ENCODE measurements around the gene ARID3B.

Gene ARID3B

DNA sequence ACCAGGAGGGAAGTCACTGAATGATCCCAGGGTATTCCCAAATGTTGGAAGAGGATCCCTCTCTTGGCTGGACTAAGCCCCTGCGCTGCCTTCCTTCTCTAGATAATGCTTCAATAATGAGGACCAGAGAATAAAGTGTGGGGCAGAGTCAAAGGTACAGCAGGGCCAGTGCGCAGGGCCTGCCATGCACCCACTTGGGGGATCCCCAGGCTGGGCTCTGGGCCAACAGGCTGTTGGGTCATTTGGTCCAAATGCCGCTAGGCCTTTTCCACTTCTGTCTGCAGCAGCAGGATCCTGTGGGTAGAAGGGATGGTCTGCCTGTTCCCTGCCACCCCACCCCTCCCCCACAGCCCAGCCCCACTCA lies 68.9 kb downstream of the ARID3B start:
- DNase-seq: no peak

GRCh38 chr15:74610302-74610951 lies 69.4 kb downstream of the ARID3B start:
- no peak for DNase-seq

GRCh38 chr15:74611341-74611740 lies 70.3 kb downstream of the ARID3B start:
- DNase-seq: no peak

DNA sequence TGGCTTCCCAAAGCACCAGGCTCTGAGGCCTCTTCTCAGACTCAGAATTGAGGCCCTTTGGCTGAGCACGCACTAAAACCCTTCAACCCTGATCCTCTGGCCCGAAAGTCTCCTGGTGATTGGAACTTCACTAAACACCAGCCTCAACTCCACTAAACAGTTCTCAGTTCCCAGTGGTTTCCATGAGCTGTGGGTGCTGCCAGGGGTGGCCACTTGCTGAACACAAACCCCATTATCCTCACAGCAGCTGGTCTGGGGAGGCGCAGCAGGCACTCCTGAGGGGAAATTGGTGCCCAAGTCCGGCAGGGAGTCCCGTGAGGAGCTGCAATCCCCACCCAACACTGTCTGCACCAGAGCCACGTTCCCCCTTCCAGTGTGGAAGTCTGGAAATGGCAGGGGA lies 70.8 kb downstream of the ARID3B start:
- no peak for DNase-seq

GRCh38 chr15:74612677-74613076 lies 71.7 kb downstream of the ARID3B start:
- DNase-seq: no peak

- no peak for DNase-seq
Observed at GRCh38 chr15:74613089-74613952, 72.3 kb downstream of the ARID3B start.

DNA sequence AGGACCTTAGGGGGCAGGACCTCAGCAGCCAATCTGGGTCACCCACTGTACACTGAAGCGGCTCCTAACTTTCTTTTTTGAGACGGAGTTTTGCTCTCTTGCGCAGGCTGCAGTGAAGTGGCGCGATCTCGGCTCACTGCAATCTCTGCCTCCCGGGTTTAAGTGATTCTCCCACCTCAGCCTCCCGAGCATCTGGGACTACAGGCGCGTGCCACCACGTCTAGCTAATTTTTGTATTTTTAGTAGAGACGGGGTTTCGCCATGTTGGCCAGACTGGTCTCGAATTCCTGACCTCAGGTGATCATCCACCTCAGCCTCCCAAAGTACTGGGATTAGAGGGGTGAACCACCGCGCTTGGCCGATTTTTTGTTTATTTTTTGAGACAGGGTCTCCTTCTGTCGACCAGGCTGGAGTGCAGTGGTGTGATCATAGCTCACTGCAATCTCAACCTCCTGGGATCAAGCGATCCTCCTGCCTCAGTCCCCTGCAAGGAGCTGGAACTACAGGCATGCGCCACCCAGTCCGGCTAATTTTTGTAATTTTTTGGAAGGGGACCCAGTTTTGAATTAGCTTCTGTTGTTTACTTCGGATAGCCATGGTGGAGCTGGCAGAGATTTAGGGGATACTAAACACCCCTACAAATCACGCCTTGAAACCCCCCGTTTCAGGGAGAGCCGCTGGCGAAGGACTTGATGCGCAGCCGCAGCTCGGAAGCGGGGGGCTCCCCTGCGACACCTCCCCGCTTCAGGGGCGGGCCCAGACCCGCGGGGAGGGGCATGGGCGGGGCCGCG lies 73.1 kb downstream of the ARID3B start:
- DNase-seq: no peak

GRCh38 chr15:74614744-74615507 lies 73.9 kb downstream of the ARID3B start:
- peak; percentile 90 for DNase-seq

GRCh38 chr15:74615508-74616365 lies 74.7 kb downstream of the ARID3B start, which contains the start of gene CLK3:
Gene CLK3 (plus strand): TSS chr15:74615836. CDS start chr15:74619197, 3,361 bp downstream.
- DNase-seq: peak; percentile 96

GRCh38 chr15:74616366-74616939 lies 75.4 kb downstream of the ARID3B start:
- DNase-seq: peak; percentile 76

- DNase-seq: no peak
Observed at GRCh38 chr15:74616996-74617395, 76.0 kb downstream of the ARID3B start.

DNA sequence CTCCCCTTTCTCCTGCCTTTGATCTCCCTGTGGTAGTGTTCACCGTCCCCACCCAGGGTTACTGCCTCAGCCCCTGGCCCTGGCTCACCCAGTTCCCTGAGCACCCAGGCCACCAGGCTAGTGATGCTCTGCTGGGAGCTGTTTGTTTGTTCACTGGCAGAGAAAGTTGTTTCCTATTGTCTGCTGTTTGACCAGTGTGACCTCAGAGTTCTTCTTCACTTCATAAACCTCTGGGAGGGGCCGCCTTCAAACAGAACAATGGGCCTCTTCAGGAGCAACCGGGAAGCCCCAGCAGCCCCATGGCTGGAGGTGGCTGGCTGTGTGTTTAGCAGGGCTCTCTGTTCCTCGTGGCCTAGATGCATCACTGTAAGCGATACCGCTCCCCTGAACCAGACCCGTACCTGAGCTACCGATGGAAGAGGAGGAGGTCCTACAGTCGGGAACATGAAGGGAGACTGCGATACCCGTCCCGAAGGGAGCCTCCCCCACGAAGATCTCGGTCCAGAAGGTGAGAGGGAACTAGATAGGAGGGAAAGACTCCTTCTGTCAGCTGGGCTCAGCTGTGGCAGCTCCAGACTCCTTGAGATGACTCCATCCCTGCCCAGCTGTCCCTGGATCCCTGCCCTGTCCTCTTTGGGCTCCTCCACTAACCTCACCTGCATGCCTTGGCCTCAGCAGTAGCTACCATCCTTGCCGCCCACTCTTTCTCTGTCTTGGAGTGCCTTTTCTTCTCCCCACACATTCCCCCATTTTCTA lies 78.0 kb downstream of the ARID3B start:
- DNase-seq: no peak

DNA sequence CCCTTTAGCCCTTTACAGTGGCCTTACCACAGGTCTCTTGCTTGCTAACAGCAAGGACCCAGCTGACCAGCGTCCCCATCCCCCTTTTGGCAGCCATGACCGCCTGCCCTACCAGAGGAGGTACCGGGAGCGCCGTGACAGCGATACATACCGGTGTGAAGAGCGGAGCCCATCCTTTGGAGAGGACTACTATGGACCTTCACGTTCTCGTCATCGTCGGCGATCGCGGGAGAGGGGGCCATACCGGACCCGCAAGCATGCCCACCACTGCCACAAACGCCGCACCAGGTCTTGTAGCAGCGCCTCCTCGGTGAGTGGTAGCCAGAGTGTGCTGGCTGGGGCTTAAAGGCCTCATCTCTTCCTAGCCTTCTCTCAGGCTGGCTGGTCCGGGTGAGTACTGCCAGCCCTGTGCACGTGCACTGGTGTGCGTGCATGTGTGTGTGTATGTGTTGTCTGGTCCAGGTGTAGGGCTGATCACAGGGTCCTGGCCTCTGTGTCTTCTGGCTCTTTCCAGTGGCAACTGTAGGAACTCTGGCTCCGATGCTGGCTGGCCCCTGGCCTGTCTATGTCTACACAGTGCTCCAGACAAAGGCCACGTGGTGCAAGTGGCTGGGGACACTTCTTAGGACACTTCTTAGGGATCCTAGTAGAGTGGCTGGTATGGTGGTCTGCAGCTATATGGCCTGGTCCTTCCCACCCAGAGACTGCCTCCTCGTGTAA lies 79.1 kb downstream of the ARID3B start:
- no peak for DNase-seq

DNA sequence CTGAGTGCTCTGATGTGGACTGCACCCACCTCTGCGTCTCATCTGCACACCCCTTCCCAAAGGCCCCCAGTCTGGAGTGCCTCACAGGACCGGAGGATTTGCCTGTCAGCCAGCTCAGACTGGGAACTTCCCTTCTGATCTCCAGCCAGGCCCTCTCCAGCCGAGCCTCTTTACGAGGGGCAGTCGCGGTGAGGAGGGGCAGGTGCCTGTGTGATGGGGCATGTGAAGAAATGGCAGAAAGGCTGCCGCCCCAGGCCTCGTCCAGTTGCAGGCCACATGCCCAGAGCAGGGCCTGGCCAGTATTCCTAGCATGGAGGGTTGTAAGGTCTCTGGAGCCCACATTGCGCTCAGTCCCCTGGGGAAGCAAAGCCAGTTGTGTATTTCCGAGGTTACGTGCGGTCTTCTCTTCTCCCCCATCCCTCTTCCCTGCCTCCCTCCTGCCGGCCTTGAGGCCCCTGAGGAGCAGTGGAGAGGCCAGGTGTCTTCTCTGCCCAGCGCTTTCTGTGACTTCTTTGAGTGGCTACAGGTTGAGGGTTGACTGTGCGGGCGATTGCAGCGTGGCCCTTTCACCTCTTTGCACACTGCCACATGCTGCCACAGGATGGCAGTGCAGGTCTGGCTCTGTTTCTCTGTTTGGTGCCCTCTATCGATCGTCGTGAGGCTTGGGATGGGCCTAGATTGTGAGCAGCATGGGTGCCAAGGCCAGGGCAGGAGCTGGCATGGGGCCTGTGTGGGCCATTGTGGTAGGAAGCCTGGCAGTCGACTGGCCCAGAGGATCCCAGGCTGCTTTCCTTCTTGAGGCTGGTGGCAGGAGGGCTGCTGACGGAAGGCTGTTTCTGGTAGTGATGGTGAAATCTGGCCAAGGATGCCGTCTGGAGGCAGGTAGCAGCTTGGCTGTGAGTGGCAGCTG lies 79.9 kb downstream of the ARID3B start:
- peak; percentile 73 for DNase-seq

- no peak for DNase-seq
Observed at GRCh38 chr15:74621546-74621920, 80.5 kb downstream of the ARID3B start.

GRCh38 chr15:74621936-74622335 lies 80.9 kb downstream of the ARID3B start:
- DNase-seq: no peak

- no peak for DNase-seq
Observed at GRCh38 chr15:74622758-74623157, 81.7 kb downstream of the ARID3B start.

- no peak for DNase-seq
Observed at GRCh38 chr15:74624020-74624602, 83.1 kb downstream of the ARID3B start.
